Panc1 (cell line): Measurements from ENCODE around the gene TRAPPC12.

ENCODE experiments used
- CTCF ChIP-seq: fragments of 450-650 bp; IDR thresholded peaks from 2 replicates; pipeline ENCODE4 v1.5.1; 2017; ENCODE audit warnings: mild to moderate bottlenecking
- POLR2AphosphoS5 ChIP-seq: IDR thresholded peaks from 2 replicates; pipeline ENCODE4 v1.6.1; 2012; ENCODE audit warnings: mild to moderate bottlenecking, low read depth, low read length, moderate library complexity
- REST ChIP-seq, 2 experiments: IDR thresholded peaks; 2 replicates each; pipeline ENCODE4 v1.6.1; 2011 to 2012; ENCODE audit warnings: low read depth in 2 of 2, control low read depth in 1 of 2, low read length in 1 of 2, mild to moderate bottlenecking in 1 of 2, moderate library complexity in 1 of 2; ENCODE audit not compliant: insufficient read depth in 1 of 2
- SIN3A ChIP-seq: IDR thresholded peaks from 2 replicates; pipeline ENCODE4 v1.6.1; 2012; ENCODE audit warnings: low read depth, mild to moderate bottlenecking, low read length, moderate library complexity, borderline replicate concordance; ENCODE audit not compliant: insufficient read depth

- no peak for TF ChIP-seq CTCF
- TF ChIP-seq REST (IDR thresholded peaks at IDR 0.05; ENCODE audit: insufficient read depth in 1 of 2, low read depth in 2 of 2, low read length in 1 of 2) = no peak
- TF ChIP-seq POLR2AphosphoS5 = no peak
- TF ChIP-seq SIN3A = no peak
Measured at GRCh38 chr2:3443083-3443482, 63.6 kb downstream of the TRAPPC12 start.
